ENCODE data around the gene GPR68. TPM values are rescaled to one million over a fixed set of nuclear protein-coding genes. Genes with fewer than 3 reads are reported as not detected.
A peak's percentile ranks its signal among the peaks of the same experiment; 100 is the strongest.

The GPR68 gene
- total RNA-seq (10 to 100 TPM in 3 of 5 donors, 1 to 10 TPM in 2; 3.0 to 16.4 (median 10.0) TPM), total RNA-seq (5.9 to 54.2 (median 13.0) reads per million in 29 experiments)
- 12.7 TPM for total RNA-seq (2013)

- peak within 1 kb of the TSS; percentile 99 for H3K27ac ChIP-seq (ENCODE audit: low read length)
- H3K36me3 ChIP-seq (ENCODE audit: control insufficient read depth in 2 of 2, extremely low read depth in 1 of 2, insufficient read depth in 1 of 2, low read length in 1 of 2), result peaks cover 0 to 3% of the 10 kb centered on the region in 2 donors
- H3K4me1 Mint-ChIP-seq, result peaks cover 85 to 93% (median 86%) of the 10 kb centered on the region in 3 donors
- peak in 2 of 4 experiments; percentile 9 to 22 for ATAC-seq (replicated peaks in 1 of 4)
- H3K27ac Mint-ChIP-seq, result peak within 1 kb of the TSS; percentile 89 to 90
- no peaks in the 10 kb centered on the region for H3K9me3 ChIP-seq
- peaks cover 49 to 95% of the 10 kb centered on the region in 2 experiments for H3K4me1 ChIP-seq (ENCODE audit: control insufficient read depth in 1 of 2, extremely low read depth in 1 of 2, insufficient read depth in 2 of 2, low read length in 2 of 2)
- ChIA-PET CTCF (interaction anchor here (0.7 to 1.7 kb wide), 3 partner anchors 17 to 215 kb away, joined by 5 to 7 read pairs (median 6); no protein-coding TSS in a partner anchor), POLR2A (interaction anchor here (0.5 to 1.7 kb wide), 4 partner anchors 13 to 159 kb away, joined by 3 to 7 read pairs (median 6); no protein-coding TSS in a partner anchor)
- H3K36me3 Mint-ChIP-seq, result peaks cover 14% of the 10 kb centered on the region
- peak within 1 kb of the TSS; percentile 54 to 63 for H3K4me3 ChIP-seq (ENCODE audit: control insufficient read depth in 1 of 2, extremely low read depth in 1 of 2, low read length in 1 of 2)
- H3K27me3 ChIP-seq (replicated peaks in 1 of 2; ENCODE audit: control insufficient read depth in 2 of 2, extremely low read depth in 1 of 2, insufficient read depth in 2 of 2, low read length in 1 of 2), result no peaks in the 10 kb centered on the region
- H3K4me3 Mint-ChIP-seq, result peak within 1 kb of the TSS; percentile 82 to 86 (median 85)
- 15% methylated on average over 8 of the region's 12 CpGs for WGBS (ENCODE audit: insufficient coverage)
- no peaks in the 10 kb centered on the region for H3K27me3 Mint-ChIP-seq
- peak in 6 of 35 experiments; percentile 23 to 62 (median 34) for DNase-seq
- H3K9me3 Mint-ChIP-seq, result peaks cover 0 to 4% (median 4%) of the 10 kb centered on the region in 3 donors
These were observed at the start of gene GPR68 for GRCh38 chr14:91244501-91244901. GPR68 (minus strand) TSS chr14:91244704; CDS start chr14:91235050, 9,654 bp downstream.

- peak overlapping the region; percentile 16 for H3K27ac ChIP-seq (ENCODE audit: low read length)
- no peak overlapping the region for H3K4me3 Mint-ChIP-seq
- H3K27ac Mint-ChIP-seq, result peak overlapping the region; percentile 52 to 72
- no peaks in the 10 kb centered on the region for H3K27me3 ChIP-seq (replicated peaks in 1 of 2; ENCODE audit: control insufficient read depth in 2 of 2, extremely low read depth in 1 of 2, insufficient read depth in 2 of 2, low read length in 1 of 2)
- peaks cover 4 to 9% (median 7%) of the 10 kb centered on the region in 3 donors for H3K4me1 Mint-ChIP-seq
- ATAC-seq (replicated peaks in 1 of 4) (no peak), DNase-seq (no peak)
- peaks cover 51 to 97% of the 10 kb centered on the region in 2 donors for H3K36me3 ChIP-seq (ENCODE audit: control insufficient read depth in 2 of 2, extremely low read depth in 1 of 2, insufficient read depth in 1 of 2, low read length in 1 of 2)
- no peaks in the 10 kb centered on the region for H3K27me3 Mint-ChIP-seq
- peaks cover 74% of the 10 kb centered on the region for H3K36me3 Mint-ChIP-seq
- ChIA-PET POLR2A (interaction anchor here in 1 of 2 donors (0.8 kb wide), 1 partner anchor 14 kb away, joined by 3 read pairs; no protein-coding TSS in a partner anchor), CTCF (interaction anchor here in 1 of 2 donors (0.5 kb wide), 1 partner anchor 24 kb away, joined by 6 read pairs; no protein-coding TSS in a partner anchor)
- H3K9me3 ChIP-seq, result no peaks in the 10 kb centered on the region
- 95% methylated on average over 7 of the region's 7 CpGs for WGBS (ENCODE audit: insufficient coverage)
- no peak overlapping the region for H3K4me3 ChIP-seq (ENCODE audit: control insufficient read depth in 1 of 2, extremely low read depth in 1 of 2, low read length in 1 of 2)
- H3K9me3 Mint-ChIP-seq, result no peaks in the 10 kb centered on the region
- peaks cover 0 to 9% of the 10 kb centered on the region in 2 experiments for H3K4me1 ChIP-seq (ENCODE audit: control insufficient read depth in 1 of 2, extremely low read depth in 1 of 2, insufficient read depth in 2 of 2, low read length in 2 of 2)
These were observed 49.6 kb upstream of the GPR68 start for GRCh38 chr14:91294153-91294552.

GRCh38 chr14:91293281-91293680 is 48.8 kb upstream of the GPR68 start:
- POLR2A ChIA-PET, result interaction anchor here in 1 of 2 donors (0.7 to 0.8 kb wide), 2 partner anchors 24 to 229 kb away, joined by 3 to 6 read pairs; no protein-coding TSS in a partner anchor
- ATAC-seq (replicated peaks in 1 of 4) (no peak), DNase-seq (no peak)
- Histone ChIP-seq H3K9me3 (no peaks in the 10 kb centered on the region), H3K36me3 (ENCODE audit: control insufficient read depth in 2 of 2, extremely low read depth in 1 of 2, insufficient read depth in 1 of 2, low read length in 1 of 2) (peaks cover 50 to 95% of the 10 kb centered on the region in 2 donors), H3K4me1 (ENCODE audit: control insufficient read depth in 1 of 2, extremely low read depth in 1 of 2, insufficient read depth in 2 of 2, low read length in 2 of 2) (peaks cover 0 to 9% of the 10 kb centered on the region in 2 experiments), H3K4me3 (ENCODE audit: control insufficient read depth in 1 of 2, extremely low read depth in 1 of 2, low read length in 1 of 2) (no peak overlapping the region), H3K27ac (ENCODE audit: low read length) (peak overlapping the region; percentile 56), H3K27me3 (replicated peaks in 1 of 2; ENCODE audit: control insufficient read depth in 2 of 2, extremely low read depth in 1 of 2, insufficient read depth in 2 of 2, low read length in 1 of 2) (no peaks in the 10 kb centered on the region)
- 21% methylated on average over 6 of the region's 12 CpGs for WGBS (ENCODE audit: insufficient coverage)
- Mint-ChIP-seq H3K27me3 (no peaks in the 10 kb centered on the region), H3K27ac (peak overlapping the region; percentile 67 to 72), H3K36me3 (peaks cover 70% of the 10 kb centered on the region), H3K4me1 (peaks cover 4 to 9% (median 7%) of the 10 kb centered on the region in 3 donors), H3K4me3 (no peak overlapping the region), H3K9me3 (no peaks in the 10 kb centered on the region)
- CTCF ChIA-PET, result interaction anchor here in 1 of 2 donors (0.6 kb wide), 1 partner anchor 331 kb away, joined by 4 read pairs; no protein-coding TSS in a partner anchor

GRCh38 chr14:91292491-91292890 is 48.0 kb upstream of the GPR68 start:
- no peaks in the 10 kb centered on the region for H3K27me3 ChIP-seq (replicated peaks in 1 of 2; ENCODE audit: control insufficient read depth in 2 of 2, extremely low read depth in 1 of 2, insufficient read depth in 2 of 2, low read length in 1 of 2)
- Mint-ChIP-seq H3K4me1 (peaks cover 4 to 9% (median 7%) of the 10 kb centered on the region in 3 donors), H3K36me3 (peaks cover 70% of the 10 kb centered on the region), H3K4me3 (no peak overlapping the region), H3K9me3 (no peaks in the 10 kb centered on the region), H3K27ac (peak overlapping the region; percentile 53 to 80), H3K27me3 (no peaks in the 10 kb centered on the region)
- ChIA-PET CTCF (no interaction called here), POLR2A (interaction anchor here in 1 of 2 donors (0.8 kb wide), 1 partner anchor 23 kb away, joined by 6 read pairs; no protein-coding TSS in a partner anchor)
- no peak overlapping the region for H3K27ac ChIP-seq (ENCODE audit: low read length)
- no peak for ATAC-seq (replicated peaks in 1 of 4)
- H3K4me1 ChIP-seq (ENCODE audit: control insufficient read depth in 1 of 2, extremely low read depth in 1 of 2, insufficient read depth in 2 of 2, low read length in 2 of 2), result peaks cover 0 to 9% of the 10 kb centered on the region in 2 experiments
- H3K36me3 ChIP-seq (ENCODE audit: control insufficient read depth in 2 of 2, extremely low read depth in 1 of 2, insufficient read depth in 1 of 2, low read length in 1 of 2), result peaks cover 47 to 98% of the 10 kb centered on the region in 2 donors
- no peak overlapping the region for H3K4me3 ChIP-seq (ENCODE audit: control insufficient read depth in 1 of 2, extremely low read depth in 1 of 2, low read length in 1 of 2)
- WGBS (ENCODE audit: insufficient coverage), result 80% methylated on average over 15 of the region's 15 CpGs
- H3K9me3 ChIP-seq, result no peaks in the 10 kb centered on the region
- no peak for DNase-seq

- DNase-seq (no peak), ATAC-seq (replicated peaks in 1 of 4) (no peak)
- no peaks in the 10 kb centered on the region for H3K27me3 Mint-ChIP-seq
- Histone ChIP-seq H3K4me3 (ENCODE audit: control insufficient read depth in 1 of 2, extremely low read depth in 1 of 2, low read length in 1 of 2) (no peak overlapping the region), H3K27ac (ENCODE audit: low read length) (no peak overlapping the region), H3K27me3 (replicated peaks in 1 of 2; ENCODE audit: control insufficient read depth in 2 of 2, extremely low read depth in 1 of 2, insufficient read depth in 2 of 2, low read length in 1 of 2) (no peaks in the 10 kb centered on the region), H3K9me3 (no peaks in the 10 kb centered on the region), H3K4me1 (ENCODE audit: control insufficient read depth in 1 of 2, extremely low read depth in 1 of 2, insufficient read depth in 2 of 2, low read length in 2 of 2) (peaks cover 0 to 9% of the 10 kb centered on the region in 2 experiments), H3K36me3 (ENCODE audit: control insufficient read depth in 2 of 2, extremely low read depth in 1 of 2, insufficient read depth in 1 of 2, low read length in 1 of 2) (peaks cover 41 to 98% of the 10 kb centered on the region in 2 donors)
- CTCF ChIA-PET, result interaction anchor here in 1 of 2 donors (0.9 kb wide), 1 partner anchor 119 kb away, joined by 3 read pairs; no protein-coding TSS in a partner anchor
- H3K4me1 Mint-ChIP-seq, result peaks cover 4 to 9% (median 7%) of the 10 kb centered on the region in 3 donors
- no peak overlapping the region for H3K4me3 Mint-ChIP-seq
- 96% methylated on average over 21 of the region's 21 CpGs for WGBS (ENCODE audit: insufficient coverage)
- H3K9me3 Mint-ChIP-seq, result no peaks in the 10 kb centered on the region
- POLR2A ChIA-PET, result no interaction called here
- peaks cover 65% of the 10 kb centered on the region for H3K36me3 Mint-ChIP-seq
- H3K27ac Mint-ChIP-seq, result peak overlapping the region in 1 of 2 donors; percentile 80
These were observed 47.4 kb upstream of the GPR68 start for GRCh38 chr14:91291786-91292405.

GRCh38 chr14:91290986-91291385 is 46.5 kb upstream of the GPR68 start:
- Mint-ChIP-seq H3K36me3 (peaks cover 62% of the 10 kb centered on the region), H3K9me3 (no peaks in the 10 kb centered on the region), H3K4me1 (peaks cover 12 to 16% (median 12%) of the 10 kb centered on the region in 3 donors), H3K4me3 (no peak overlapping the region), H3K27me3 (no peaks in the 10 kb centered on the region), H3K27ac (peak overlapping the region in 1 of 2 donors; percentile 52)
- H3K4me1 ChIP-seq (ENCODE audit: control insufficient read depth in 1 of 2, extremely low read depth in 1 of 2, insufficient read depth in 2 of 2, low read length in 2 of 2), result peaks cover 0 to 14% of the 10 kb centered on the region in 2 experiments
- CTCF ChIA-PET, result interaction anchor here (0.8 to 1.7 kb wide), 3 partner anchors 48 to 115 kb away, joined by 3 to 4 read pairs (median 4); no protein-coding TSS in a partner anchor
- WGBS (ENCODE audit: insufficient coverage), result 94% methylated on average over 7 of the region's 10 CpGs
- ATAC-seq (replicated peaks in 1 of 4), result no peak
- H3K27me3 ChIP-seq (replicated peaks in 1 of 2; ENCODE audit: control insufficient read depth in 2 of 2, extremely low read depth in 1 of 2, insufficient read depth in 2 of 2, low read length in 1 of 2), result no peaks in the 10 kb centered on the region
- POLR2A ChIA-PET, result interaction anchor here in 1 of 2 donors (0.6 kb wide), 2 partner anchors 122 to 1793 kb away, joined by 3 to 4 read pairs; no protein-coding TSS in a partner anchor
- H3K27ac ChIP-seq (ENCODE audit: low read length), result no peak overlapping the region
- H3K36me3 ChIP-seq (ENCODE audit: control insufficient read depth in 2 of 2, extremely low read depth in 1 of 2, insufficient read depth in 1 of 2, low read length in 1 of 2), result peaks cover 39 to 98% of the 10 kb centered on the region in 2 donors
- no peaks in the 10 kb centered on the region for H3K9me3 ChIP-seq
- no peak overlapping the region for H3K4me3 ChIP-seq (ENCODE audit: control insufficient read depth in 1 of 2, extremely low read depth in 1 of 2, low read length in 1 of 2)
- DNase-seq, result no peak

All from T-cell (primary cell).